ENCODE data around the gene BUD13.

The BUD13 gene

GRCh38 chr11:116790167-116791001, 17.6 kb upstream of the BUD13 start:
- H3K4me3 ChIP-seq (ENCODE audit: control insufficient read depth, low read depth, low read length) = no peak overlapping the region
- no peak for DNase-seq (ENCODE audit: low read depth)
- TF ChIP-seq CTCF (conservative IDR thresholded peaks at IDR 0.05; ENCODE audit: control insufficient read depth, insufficient read depth, low read depth, low read length) = no peak

DNA sequence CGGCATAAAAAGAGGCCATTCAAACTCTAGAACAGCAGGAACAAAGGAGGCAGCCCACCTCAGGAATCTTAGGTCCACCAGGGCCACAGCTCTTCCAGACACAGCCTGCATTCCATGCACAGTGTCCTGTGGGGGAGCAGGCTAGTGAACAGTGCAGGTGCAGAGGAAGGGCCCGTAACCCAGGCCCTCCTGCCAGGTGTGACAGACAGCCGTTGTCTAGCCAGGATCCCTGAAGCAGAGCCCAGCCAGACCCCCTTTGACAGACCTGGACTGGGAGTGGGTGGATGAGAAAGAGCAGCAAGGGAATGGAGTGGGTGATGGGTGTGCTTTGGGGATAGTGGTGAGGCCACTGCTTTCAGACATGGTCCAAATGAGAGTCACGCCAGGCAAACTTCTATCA, 16.2 kb upstream of the BUD13 start:
- TF ChIP-seq CTCF (conservative IDR thresholded peaks at IDR 0.05; ENCODE audit: control insufficient read depth, insufficient read depth, low read depth, low read length) = no peak
- no peak for DNase-seq (ENCODE audit: low read depth)
- H3K4me3 ChIP-seq (ENCODE audit: control insufficient read depth, low read depth, low read length) = no peak overlapping the region

DNA sequence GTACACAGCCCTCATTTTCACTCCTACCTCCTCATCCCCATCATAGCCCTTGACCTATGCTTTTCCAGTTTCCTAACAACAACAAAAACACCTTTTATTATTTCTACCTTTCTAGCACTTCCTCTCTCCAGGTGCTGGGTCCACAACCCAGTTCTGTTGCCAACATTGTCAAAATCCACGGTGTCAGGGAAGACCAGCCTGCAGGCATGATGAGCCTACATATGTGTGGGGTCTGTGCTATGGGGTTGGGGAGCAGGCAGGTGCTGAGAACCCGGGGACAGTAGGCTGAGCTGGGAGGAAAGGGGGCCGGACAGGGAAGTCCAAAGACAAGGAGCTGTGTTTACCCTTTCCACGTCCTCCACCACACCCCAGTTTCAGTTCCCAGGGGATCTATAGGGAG, 15.7 kb upstream of the BUD13 start:
- peak overlapping the region; percentile 79 for H3K4me3 ChIP-seq (ENCODE audit: control insufficient read depth, low read depth, low read length)
- no peak for TF ChIP-seq CTCF (conservative IDR thresholded peaks at IDR 0.05; ENCODE audit: control insufficient read depth, insufficient read depth, low read depth, low read length)

GRCh38 chr11:116787786-116788486, 15.1 kb upstream of the BUD13 start, which contains the start of gene ZPR1:
Gene ZPR1 (minus strand): TSS chr11:116788023. CDS start chr11:116787990, 33 bp downstream.
- TF ChIP-seq CTCF (conservative IDR thresholded peaks at IDR 0.05; ENCODE audit: control insufficient read depth, insufficient read depth, low read depth, low read length) = no peak
- DNase-seq (ENCODE audit: low read depth) = peak; percentile 48
- H3K4me3 ChIP-seq (ENCODE audit: control insufficient read depth, low read depth, low read length) = peak within 1 kb of the TSS; percentile 79

More for the DNA sequence above, 15.7 kb upstream of the BUD13 start:
- no peak for DNase-seq (ENCODE audit: low read depth)

DNA sequence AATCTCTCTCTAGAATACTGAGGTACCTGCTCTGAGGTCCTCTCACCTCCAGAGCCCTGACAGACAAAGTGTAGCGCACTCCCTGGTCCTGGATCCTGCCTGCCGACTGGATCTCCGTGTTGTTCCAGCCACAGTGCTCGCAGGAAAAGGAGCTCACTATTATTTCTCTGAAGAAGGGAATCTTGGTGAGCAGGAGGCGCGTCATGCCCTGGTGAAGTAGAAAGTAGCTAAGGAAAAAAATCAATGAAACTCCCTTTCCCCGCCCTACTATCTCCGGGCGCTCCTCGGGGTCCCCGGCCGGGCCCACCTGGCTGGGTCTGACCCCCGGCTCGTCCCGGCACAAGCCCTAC, 14.6 kb upstream of the BUD13 start:
- no peak for TF ChIP-seq CTCF (conservative IDR thresholded peaks at IDR 0.05; ENCODE audit: control insufficient read depth, insufficient read depth, low read depth, low read length)
- H3K4me3 ChIP-seq (ENCODE audit: control insufficient read depth, low read depth, low read length) = peak overlapping the region; percentile 79
- no peak for DNase-seq (ENCODE audit: low read depth)

DNA sequence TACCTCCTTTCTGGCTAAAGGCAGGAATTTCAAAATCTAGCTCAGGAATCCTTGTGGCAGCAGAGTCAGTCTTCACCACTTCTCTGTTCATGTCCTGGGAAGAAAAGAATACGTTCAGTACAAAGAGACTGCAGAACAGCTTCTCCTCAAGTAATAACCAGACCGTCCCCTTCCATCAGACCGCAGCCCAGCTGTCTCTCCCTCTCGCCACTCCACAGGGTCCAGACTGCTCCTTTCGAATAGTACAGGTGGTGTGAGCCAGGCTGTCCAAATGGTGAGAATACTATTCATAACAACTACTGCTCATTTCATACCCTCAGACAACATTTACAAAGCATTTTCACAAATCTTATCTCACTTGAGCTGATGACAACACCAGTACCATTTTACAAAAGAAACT, 14.2 kb upstream of the BUD13 start:
- peak overlapping the region; percentile 79 for H3K4me3 ChIP-seq (ENCODE audit: control insufficient read depth, low read depth, low read length)
- DNase-seq (ENCODE audit: low read depth) = no peak
- TF ChIP-seq CTCF (conservative IDR thresholded peaks at IDR 0.05; ENCODE audit: control insufficient read depth, insufficient read depth, low read depth, low read length) = no peak

Data from fibroblast of mammary gland (primary cell).